ENCODE results near the gene ANKRD22. TPM values are rescaled to one million over a fixed set of nuclear protein-coding genes. Genes with fewer than 3 reads are reported as not detected.

The ANKRD22 gene
- total and polyA plus RNA-seq, 7 donors, result 2.4 to 26.9 (median 9.7) TPM; not detected in 4

DNA sequence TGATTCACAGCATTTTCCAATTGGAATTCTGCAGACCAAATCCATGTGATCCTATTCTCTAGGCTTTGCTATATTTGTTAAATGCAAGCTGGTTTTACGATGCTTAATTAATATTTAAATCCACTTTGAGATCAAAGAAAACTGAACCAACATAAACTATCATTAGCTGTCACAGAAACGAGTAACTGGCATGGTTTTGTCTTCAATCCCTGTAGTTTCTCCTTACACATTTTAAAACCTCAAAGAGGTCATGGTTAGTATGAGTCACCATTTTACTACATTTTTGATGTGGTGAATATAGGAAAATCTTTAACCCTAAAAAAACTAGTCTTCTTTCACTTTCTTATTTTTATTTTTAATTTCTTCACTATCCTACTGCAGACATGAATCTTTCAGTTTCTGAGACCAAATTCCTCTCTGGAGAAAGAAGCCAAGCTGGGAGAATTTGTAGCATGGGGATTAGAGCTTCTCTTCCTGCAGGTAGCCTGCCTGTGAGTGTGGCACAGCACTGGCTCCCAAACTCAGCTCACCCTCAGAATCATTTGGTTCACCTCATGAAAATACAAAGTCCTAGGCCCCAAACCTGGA lies 57.8 kb downstream of the ANKRD22 start:
- Histone ChIP-seq H3K4me3 (no peak overlapping the region), H3K4me1 (no peaks in the 10 kb centered on the region), H3K36me3 (no peaks in the 10 kb centered on the region), H3K9me3 (no peaks in the 10 kb centered on the region), H3K27ac (no peak overlapping the region), H3K27me3 (no peaks in the 10 kb centered on the region)
- intact Hi-C loops (cut with DNase I), result no loop called here
- TF ChIP-seq, protein P1, sequence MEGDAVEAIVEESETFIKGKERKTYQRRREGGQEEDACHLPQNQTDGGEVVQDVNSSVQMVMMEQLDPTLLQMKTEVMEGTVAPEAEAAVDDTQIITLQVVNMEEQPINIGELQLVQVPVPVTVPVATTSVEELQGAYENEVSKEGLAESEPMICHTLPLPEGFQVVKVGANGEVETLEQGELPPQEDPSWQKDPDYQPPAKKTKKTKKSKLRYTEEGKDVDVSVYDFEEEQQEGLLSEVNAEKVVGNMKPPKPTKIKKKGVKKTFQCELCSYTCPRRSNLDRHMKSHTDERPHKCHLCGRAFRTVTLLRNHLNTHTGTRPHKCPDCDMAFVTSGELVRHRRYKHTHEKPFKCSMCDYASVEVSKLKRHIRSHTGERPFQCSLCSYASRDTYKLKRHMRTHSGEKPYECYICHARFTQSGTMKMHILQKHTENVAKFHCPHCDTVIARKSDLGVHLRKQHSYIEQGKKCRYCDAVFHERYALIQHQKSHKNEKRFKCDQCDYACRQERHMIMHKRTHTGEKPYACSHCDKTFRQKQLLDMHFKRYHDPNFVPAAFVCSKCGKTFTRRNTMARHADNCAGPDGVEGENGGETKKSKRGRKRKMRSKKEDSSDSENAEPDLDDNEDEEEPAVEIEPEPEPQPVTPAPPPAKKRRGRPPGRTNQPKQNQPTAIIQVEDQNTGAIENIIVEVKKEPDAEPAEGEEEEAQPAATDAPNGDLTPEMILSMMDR (IDR thresholded peaks at IDR 0.05), result no peak
- TF ChIP-seq POLR2AphosphoS5 (IDR thresholded peaks at IDR 0.05) (no peak), POLR2A (IDR thresholded peaks at IDR 0.05) (no peak), EP300 (IDR thresholded peaks at IDR 0.05) (no peak)
- no peak for DNase-seq
- WGBS, 2 donors, result 35 to 45% methylated on average over 2 of the region's 2 CpGs

GRCh38 chr10:88792661-88793060 lies 59.0 kb downstream of the ANKRD22 start:
- DNase-seq, result no peak
- no peaks in the 10 kb centered on the region for H3K4me1 ChIP-seq
- H3K36me3 ChIP-seq, result no peaks in the 10 kb centered on the region
- intact Hi-C loops (cut with DNase I), result no loop called here
- H3K4me3 ChIP-seq, result no peak overlapping the region
- no peaks in the 10 kb centered on the region for H3K9me3 ChIP-seq
- peak in 1 of 4 donors; percentile 6 for TF ChIP-seq POLR2AphosphoS5 (IDR thresholded peaks at IDR 0.05)
- TF ChIP-seq, protein P1 (IDR thresholded peaks at IDR 0.05), result no peak
- no peak overlapping the region for H3K27ac ChIP-seq
- no peaks in the 10 kb centered on the region for H3K27me3 ChIP-seq
- 83 to 91% methylated on average over 4 of the region's 4 CpGs for WGBS, 2 donors

DNA sequence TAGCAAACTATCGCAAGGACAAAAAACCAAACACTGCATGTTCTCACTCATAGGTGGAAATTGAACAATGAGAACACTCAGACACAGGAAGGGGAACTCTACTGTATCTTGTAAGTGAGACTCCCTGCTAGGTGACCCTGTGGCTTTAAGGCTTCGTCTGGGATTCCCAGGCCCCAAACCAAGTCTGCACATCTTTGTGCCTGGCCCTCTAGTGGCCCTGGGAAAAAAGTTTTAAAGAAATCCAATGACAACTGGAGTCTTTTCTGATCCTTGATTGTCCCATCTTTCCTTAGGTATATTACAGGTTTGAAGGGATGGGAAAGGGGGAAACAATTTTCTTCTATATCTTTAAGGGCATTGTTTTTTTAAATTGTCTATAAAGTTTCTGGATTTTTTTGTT lies 59.7 kb downstream of the ANKRD22 start:
- H3K36me3 ChIP-seq, result no peaks in the 10 kb centered on the region
- no peaks in the 10 kb centered on the region for H3K27me3 ChIP-seq
- H3K4me1 ChIP-seq, result no peaks in the 10 kb centered on the region
- 53 to 57% methylated on average over 2 of the region's 2 CpGs for WGBS, 2 donors
- no peak overlapping the region for H3K27ac ChIP-seq
- no peak for DNase-seq
- intact Hi-C loops (cut with DNase I), result no loop called here
- no peak for TF ChIP-seq POLR2A (IDR thresholded peaks at IDR 0.05)
- no peak for TF ChIP-seq EP300 (IDR thresholded peaks at IDR 0.05)
- TF ChIP-seq POLR2AphosphoS5 (IDR thresholded peaks at IDR 0.05), result no peak
- TF ChIP-seq, protein P1 (IDR thresholded peaks at IDR 0.05), result no peak
- H3K9me3 ChIP-seq, result no peaks in the 10 kb centered on the region
- no peak overlapping the region for H3K4me3 ChIP-seq

- intact Hi-C loops (cut with DNase I), result no loop called here
- no peak overlapping the region for H3K4me3 ChIP-seq
- H3K9me3 ChIP-seq, result no peaks in the 10 kb centered on the region
- H3K36me3 ChIP-seq, result no peaks in the 10 kb centered on the region
- H3K4me1 ChIP-seq, result no peaks in the 10 kb centered on the region
- H3K27me3 ChIP-seq, result no peaks in the 10 kb centered on the region
- TF ChIP-seq POLR2AphosphoS5 (IDR thresholded peaks at IDR 0.05), result no peak
- TF ChIP-seq EP300 (IDR thresholded peaks at IDR 0.05), result no peak
- TF ChIP-seq POLR2A (IDR thresholded peaks at IDR 0.05), result no peak
- TF ChIP-seq, protein P1 (IDR thresholded peaks at IDR 0.05), result no peak
- no peak for DNase-seq
- H3K27ac ChIP-seq, result no peak overlapping the region
Measured at GRCh38 chr10:88788924-88789323, 62.7 kb downstream of the ANKRD22 start.

DNA sequence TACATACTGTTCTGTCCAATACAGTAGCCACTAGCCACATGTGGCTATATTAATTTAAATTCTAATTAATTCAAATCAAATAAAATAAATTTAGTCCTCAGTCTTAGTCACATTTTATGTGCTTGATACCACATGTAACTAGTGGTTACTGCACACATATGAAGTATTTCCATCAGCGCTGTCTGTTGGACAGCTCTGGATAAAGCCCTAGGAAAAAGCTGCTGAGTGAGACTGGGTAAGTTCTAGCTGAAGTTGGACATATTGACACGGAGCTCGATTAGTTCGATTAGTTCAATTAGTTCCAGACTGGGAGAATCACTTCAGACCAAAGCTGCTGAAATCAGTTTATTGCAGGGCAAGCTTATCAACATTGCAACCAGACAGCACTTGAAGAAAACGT lies 64.2 kb downstream of the ANKRD22 start:
- no peaks in the 10 kb centered on the region for H3K4me1 ChIP-seq
- H3K27me3 ChIP-seq, result no peaks in the 10 kb centered on the region
- no peak overlapping the region for H3K27ac ChIP-seq
- H3K36me3 ChIP-seq, result no peaks in the 10 kb centered on the region
- intact Hi-C loops (cut with DNase I), result no loop called here
- no peaks in the 10 kb centered on the region for H3K9me3 ChIP-seq
- TF ChIP-seq POLR2AphosphoS5 (IDR thresholded peaks at IDR 0.05), result no peak
- TF ChIP-seq EP300 (IDR thresholded peaks at IDR 0.05), result no peak
- TF ChIP-seq, protein P1 (IDR thresholded peaks at IDR 0.05), result no peak
- TF ChIP-seq POLR2A (IDR thresholded peaks at IDR 0.05), result no peak
- no peak for DNase-seq
- 80 to 91% methylated on average over 5 of the region's 5 CpGs for WGBS, 2 donors
- no peak overlapping the region for H3K4me3 ChIP-seq

All from sigmoid colon (tissue), 7 donors.